HAP-1 (cell line): ENCODE data around the gene KCNAB1.
"Not testable (repeated sequence)": the region's sequence is repeated elsewhere in the genome, so short reads cannot be mapped to it uniquely, and the experiment has no call there.

Experiments used
- DNase-seq, 2 experiments: peaks; one replicate each; pipeline ENCODE4 v3.0.0-alpha.2; 2016 to 2020; ENCODE audit warnings: low spot score in 2 of 2
- H3K27me3 ChIP-seq: fragments of 250-450 bp; sonication (Bioruptor Pico); 2 replicates; pipeline ENCODE4 v1.5.1; 2020; ENCODE audit warnings: low read depth, mild to moderate bottlenecking, moderate library complexity
- H3K36me3 ChIP-seq: fragments of 250-450 bp; sonication (Bioruptor Pico); replicated peaks from 2 replicates; pipeline ENCODE4 v1.5.1; 2020; ENCODE audit warnings: mild to moderate bottlenecking
- H3K4me1 ChIP-seq: fragments of 250-450 bp; sonication (Bioruptor Pico); 2 replicates; pipeline ENCODE4 v1.5.1; 2020; ENCODE audit warnings: mild to moderate bottlenecking
- H3K4me3 ChIP-seq: fragments of 250-450 bp; sonication (Bioruptor Pico); 2 replicates; pipeline ENCODE4 v1.5.1; 2020; ENCODE audit warnings: mild to moderate bottlenecking, moderate library complexity
- H3K9me3 ChIP-seq: fragments of 250-450 bp; sonication (Bioruptor Pico); 2 replicates; pipeline ENCODE4 v1.5.1; 2020; ENCODE audit warnings: mild to moderate bottlenecking, moderate library complexity
- in situ Hi-C: fragments of 300-500 bp; cut with MboI; formaldehyde crosslinking; loops from 3 replicates; pipeline ENCODE4 v1.14.3; 2020; ENCODE audit warnings: low sequenced_read_pairs, inconsistent platforms, mixed read lengths

Gene KCNAB1

DNA sequence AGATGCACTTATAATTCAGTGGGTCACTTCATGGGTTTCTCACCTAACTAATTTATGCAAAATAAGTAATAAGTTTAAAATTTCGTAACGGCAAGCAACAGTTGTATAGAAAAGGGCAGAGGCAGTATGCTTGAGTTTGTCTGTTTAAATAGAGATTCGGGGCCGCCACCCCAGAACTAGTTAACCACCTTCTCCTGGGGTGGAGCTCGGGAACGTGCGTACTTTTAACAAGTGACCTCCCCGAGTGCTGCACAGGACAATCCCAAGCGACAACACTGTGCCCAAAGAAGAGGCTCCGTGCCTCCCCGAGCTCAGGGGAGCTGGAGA, 434.1 kb downstream of the KCNAB1 start:
- H3K27me3 ChIP-seq, result no peaks in the 10 kb centered on the region
- H3K4me1 ChIP-seq, result peaks cover 13% of the 10 kb centered on the region
- in situ Hi-C loops, result no loop called here
- H3K4me3 ChIP-seq, result peak overlapping the region; percentile 91
- no peak for DNase-seq
- peaks cover 32% of the 10 kb centered on the region for H3K36me3 ChIP-seq
- no peaks in the 10 kb centered on the region for H3K9me3 ChIP-seq

DNA sequence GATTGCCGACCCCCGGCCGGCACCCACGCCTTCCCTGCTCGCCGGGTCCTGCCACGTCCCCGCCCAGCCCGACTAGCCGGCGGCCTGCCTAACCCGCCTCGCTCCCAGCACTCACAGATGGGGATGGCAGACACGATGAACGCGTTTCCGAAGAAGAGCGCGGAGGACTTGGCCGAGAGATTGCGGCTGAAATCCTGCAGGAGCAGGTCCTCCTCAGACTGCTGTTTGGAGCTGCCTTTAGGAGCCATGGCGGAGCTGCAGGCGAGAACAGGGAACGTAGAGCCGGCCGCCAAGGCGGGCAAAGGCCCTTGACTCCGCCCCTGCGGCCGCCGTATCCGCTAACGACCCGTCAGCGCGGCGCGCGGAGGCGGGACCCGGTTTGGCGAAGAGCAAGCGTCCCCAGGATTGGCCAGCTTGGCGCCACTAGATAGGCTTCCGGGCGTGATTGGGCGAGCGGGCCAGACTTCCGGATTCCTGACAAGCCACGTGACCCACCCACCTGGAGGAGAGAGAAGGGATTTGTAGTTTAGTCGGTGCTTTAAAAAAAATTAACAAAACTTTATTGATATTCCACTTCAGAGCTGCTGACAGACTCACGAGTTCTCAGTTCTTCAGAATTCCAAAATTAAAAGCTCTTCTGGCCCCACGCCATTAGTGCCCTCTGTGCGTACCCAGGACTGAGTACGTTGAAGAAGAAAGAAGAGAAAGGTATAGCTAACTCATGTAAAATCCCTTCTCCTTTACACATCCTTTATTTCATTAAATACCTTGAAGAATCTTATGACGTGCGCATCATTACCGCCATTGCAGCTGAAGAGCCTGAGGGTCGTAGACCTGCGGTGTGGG, 434.7 kb downstream of the KCNAB1 start, which contains the start of gene SSR3:
TSS of gene SSR3 (minus strand) at position 276 of the 846 bp plus-strand sequence. CDS start at position 248, 28 bp downstream.
- peaks cover 26% of the 10 kb centered on the region for H3K36me3 ChIP-seq
- H3K9me3 ChIP-seq, result no peaks in the 10 kb centered on the region
- H3K27me3 ChIP-seq, result no peaks in the 10 kb centered on the region
- peaks cover 13% of the 10 kb centered on the region for H3K4me1 ChIP-seq
- H3K4me3 ChIP-seq, result peak within 1 kb of the TSS; percentile 91
- in situ Hi-C loops, result no loop called here
- DNase-seq, result peak; percentile 96 to 99

DNA sequence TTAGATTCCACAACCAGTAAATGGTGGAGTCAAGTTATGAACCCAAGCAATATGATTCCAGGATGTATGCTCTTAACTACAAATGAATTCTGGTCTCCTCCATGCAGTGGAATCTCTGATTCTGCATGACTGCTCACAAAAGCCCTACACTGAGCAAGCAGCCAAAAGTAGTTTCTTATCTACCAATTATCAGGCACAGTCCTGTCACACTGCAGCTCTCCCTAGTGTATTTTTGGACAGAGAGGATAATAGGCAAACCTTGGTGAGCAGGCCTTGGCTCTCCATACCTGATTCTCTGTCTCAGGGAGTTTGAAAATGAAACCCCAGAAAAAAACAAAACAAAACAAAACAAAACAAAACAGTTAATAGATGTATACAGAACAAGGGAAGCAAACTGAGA, 438.0 kb downstream of the KCNAB1 start:
- in situ Hi-C loops, result no loop called here

DNA sequence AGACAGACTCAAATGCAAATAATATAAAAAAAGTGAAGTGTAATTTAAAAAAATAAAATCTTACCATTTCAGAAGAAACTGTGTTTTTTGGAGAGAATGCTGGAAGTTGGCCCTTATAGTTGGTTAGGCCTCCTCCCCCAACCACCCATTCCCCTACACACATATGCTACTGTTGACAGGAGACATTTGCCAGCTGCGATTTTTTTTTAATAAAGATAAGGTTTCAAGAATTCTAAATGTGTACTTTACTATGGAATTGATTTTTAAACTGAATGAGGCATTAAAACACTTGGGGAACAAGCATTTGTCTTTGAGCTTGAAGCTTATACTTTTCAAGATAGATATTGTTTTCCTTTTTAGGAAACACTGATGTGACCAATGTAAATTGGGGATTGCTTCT, 438.9 kb downstream of the KCNAB1 start:
- Histone ChIP-seq H3K4me3 (no peak overlapping the region), H3K4me1 (peaks cover 10% of the 10 kb centered on the region), H3K36me3 (no peaks in the 10 kb centered on the region), H3K9me3 (no peaks in the 10 kb centered on the region), H3K27me3 (no peaks in the 10 kb centered on the region)
- DNase-seq, result no peak
- in situ Hi-C loops, result no loop called here

More for the DNA sequence above, 438.0 kb downstream of the KCNAB1 start:
- H3K27me3 ChIP-seq, result no peaks in the 10 kb centered on the region
- H3K4me3 ChIP-seq, result no peak overlapping the region
- DNase-seq, result no peak
- H3K36me3 ChIP-seq, result no peaks in the 10 kb centered on the region
- H3K4me1 ChIP-seq, result peaks cover 13% of the 10 kb centered on the region
- no peaks in the 10 kb centered on the region for H3K9me3 ChIP-seq

DNA sequence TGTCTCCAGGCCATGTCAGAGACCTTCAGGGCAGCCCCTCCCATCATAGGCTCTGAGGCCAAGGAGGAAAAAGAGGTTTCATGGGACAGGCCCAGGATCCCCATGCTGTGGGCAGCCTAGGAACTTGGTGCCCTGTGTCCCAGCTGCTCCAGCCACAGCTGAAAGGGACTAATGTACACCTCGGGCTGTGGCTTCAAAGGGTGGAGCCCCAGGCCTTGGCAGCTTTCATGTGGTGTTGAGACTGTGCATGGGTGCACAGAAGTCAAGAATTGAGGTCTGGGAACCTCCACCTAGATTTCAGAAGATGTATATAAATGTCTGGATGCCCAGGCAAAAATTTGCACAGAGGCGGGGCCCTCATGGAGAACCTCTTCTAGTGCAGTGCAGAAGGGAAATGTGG, 441.2 kb downstream of the KCNAB1 start:
- Histone ChIP-seq H3K4me3 (no peak overlapping the region), H3K27me3 (no peaks in the 10 kb centered on the region), H3K4me1 (peaks cover 10% of the 10 kb centered on the region), H3K9me3 (no peaks in the 10 kb centered on the region), H3K36me3 (no peaks in the 10 kb centered on the region)
- in situ Hi-C loops, result no loop called here
- DNase-seq, result peak; percentile 26 to 47

DNA sequence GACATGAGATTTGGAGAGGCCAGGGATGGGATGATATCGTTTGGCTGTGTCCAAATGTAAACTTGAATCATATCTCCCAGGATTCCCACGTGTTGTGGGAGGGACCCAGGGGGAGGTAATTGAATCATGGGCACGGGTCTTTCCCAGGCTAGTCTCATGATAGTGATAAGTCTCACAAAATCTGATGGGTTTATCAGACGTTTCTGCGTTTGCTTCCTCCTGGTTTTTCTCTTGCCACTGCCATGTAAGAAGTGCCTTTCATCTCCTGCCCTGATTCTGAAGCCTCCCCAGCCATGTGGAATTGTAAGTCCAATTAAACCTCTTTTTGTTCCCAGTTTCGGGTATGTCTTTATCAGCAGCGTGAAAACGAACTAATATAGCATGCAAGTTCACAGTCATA, 442.1 kb downstream of the KCNAB1 start:
- H3K27me3 ChIP-seq, H3K36me3 ChIP-seq, H3K4me1 ChIP-seq, in situ Hi-C loops, DNase-seq, H3K4me3 ChIP-seq, H3K9me3 ChIP-seq: not testable (repeated sequence)

DNA sequence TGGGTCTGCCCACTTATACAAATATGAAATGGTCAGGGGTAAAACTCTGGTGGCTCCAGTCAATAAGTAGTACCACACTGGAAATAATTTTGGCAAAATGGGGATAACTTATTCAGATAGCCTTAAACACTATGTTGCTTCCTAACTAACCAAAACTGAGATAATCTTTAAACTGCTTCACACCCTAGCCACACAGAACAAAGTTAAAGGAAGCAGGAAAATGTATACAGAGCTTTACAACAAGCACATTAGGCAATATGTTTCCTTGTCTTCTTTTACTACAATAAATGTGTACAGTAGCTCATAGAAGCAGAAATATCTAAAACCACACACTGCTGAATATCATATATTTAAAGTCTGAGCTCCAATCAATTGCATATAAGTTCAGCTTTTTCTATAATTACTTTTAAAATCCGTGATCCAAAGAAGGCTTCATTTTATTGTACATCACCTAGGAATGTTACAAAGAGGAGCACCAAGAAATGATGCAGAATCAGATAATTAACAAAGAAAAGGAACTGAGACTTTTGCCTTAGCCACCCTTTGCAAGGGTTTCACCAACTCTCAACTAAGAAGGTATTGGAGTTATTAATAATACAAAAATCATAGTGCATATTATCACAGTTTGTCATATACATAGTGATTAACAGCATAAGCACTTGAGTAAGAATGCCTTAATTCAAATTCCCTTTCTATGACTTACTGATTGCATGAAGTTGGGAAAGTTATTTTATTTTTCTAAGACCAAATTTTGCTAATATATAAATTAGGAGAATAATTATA, 443.7 kb downstream of the KCNAB1 start:
- Histone ChIP-seq H3K9me3 (no peaks in the 10 kb centered on the region; the same call in 1 of the 2 replicates), H3K36me3 (no peaks in the 10 kb centered on the region), H3K4me1 (peaks cover 7% of the 10 kb centered on the region), H3K4me3 (no peak overlapping the region), H3K27me3 (no peaks in the 10 kb centered on the region)
- no peak for DNase-seq
- in situ Hi-C loops, result no loop called here

DNA sequence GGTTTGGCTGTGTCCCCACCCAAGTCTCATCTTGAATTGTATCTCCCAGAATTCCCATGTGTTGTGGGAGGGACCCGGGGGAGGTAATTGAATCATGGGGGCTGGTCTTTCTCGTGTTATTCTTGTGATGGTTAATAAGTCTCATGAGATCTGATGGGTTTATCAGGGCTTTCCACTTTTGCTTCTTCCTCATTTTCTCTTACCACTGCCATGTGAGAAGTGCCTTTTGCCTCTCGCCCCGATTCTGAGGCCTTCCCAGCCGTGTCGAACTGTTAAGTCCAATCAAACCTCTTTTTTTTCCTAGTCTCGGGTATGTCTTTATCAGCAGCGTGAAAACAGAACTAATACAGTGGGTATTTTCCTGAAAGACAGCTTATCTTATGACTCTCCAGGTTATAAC, 448.6 kb downstream of the KCNAB1 start:
- H3K36me3 ChIP-seq, in situ Hi-C loops, H3K27me3 ChIP-seq, DNase-seq, H3K4me3 ChIP-seq, H3K9me3 ChIP-seq, H3K4me1 ChIP-seq: not testable (repeated sequence)

DNA sequence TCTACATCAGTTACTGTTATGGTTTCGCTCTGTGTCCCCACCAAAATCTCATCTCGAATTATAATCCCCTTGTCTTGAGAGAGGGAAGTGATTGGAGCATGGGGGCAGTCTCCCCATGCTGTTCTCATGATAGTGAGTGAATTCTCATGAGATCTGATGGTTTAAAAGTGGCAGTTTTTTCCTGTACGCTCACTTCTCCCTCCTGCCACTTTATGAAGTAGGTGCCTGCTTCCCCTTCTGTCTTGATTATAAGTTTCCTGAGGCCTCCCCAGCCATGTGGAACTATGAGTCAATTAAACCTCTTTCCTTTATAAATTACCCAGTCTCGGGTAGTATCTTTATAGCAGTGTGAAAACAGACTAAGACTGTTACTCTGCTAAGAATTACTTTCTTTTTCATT, 449.5 kb downstream of the KCNAB1 start:
- H3K27me3 ChIP-seq, H3K4me1 ChIP-seq, in situ Hi-C loops, H3K36me3 ChIP-seq, H3K4me3 ChIP-seq, DNase-seq, H3K9me3 ChIP-seq: not testable (repeated sequence)

DNA sequence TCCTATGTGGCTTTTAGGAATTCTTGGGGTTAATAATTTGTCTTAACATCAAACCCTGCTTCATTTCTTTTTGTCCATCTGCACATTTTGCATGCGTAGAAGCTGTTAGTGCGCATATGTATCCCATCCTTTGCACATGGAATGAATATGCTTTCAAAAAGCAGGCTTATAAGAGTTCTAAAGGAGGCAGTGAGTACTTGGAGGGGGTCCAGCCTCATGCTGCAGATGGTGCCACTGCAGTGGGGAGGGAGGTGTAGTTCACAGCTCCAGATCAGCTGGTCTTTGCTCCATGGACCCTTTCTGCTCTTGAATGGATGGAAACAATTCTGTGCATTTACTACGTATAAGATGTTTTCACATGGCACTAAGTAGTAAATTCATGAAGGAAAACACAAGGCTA, 455.3 kb downstream of the KCNAB1 start:
- Histone ChIP-seq H3K4me3 (no peak overlapping the region), H3K4me1 (no peaks in the 10 kb centered on the region; the same call in 1 of the 2 replicates), H3K27me3 (peaks cover 6% of the 10 kb centered on the region; the same call in 1 of the 2 replicates), H3K36me3 (no peaks in the 10 kb centered on the region), H3K9me3 (no peaks in the 10 kb centered on the region)
- in situ Hi-C loops, result no loop called here
- DNase-seq, result no peak

DNA sequence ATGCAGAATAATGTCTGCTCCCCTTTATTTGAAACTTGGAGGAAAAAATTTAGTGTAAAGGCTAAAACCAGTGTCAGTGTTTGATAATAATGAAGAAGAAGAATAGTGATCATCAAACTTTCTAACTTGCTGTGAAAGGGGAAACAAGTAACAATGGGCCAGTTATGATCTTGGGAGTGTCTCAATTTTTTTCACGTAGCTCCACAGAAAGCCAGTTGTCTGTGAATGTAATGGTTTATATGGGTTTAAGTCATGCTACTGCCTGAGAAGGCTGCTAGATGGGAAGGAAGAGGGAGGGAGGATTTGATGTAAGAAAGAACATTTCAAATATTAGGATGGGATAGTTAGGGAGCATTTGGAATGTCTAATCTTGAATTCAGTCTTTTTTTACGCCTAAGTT, 455.7 kb downstream of the KCNAB1 start:
- in situ Hi-C loops, result no loop called here
- DNase-seq, result no peak
- H3K4me1 ChIP-seq, result no peaks in the 10 kb centered on the region; the same call in 1 of the 2 replicates
- H3K27me3 ChIP-seq, result peaks cover 6% of the 10 kb centered on the region; the same call in 1 of the 2 replicates
- H3K4me3 ChIP-seq, result no peak overlapping the region
- H3K9me3 ChIP-seq, result no peaks in the 10 kb centered on the region
- no peaks in the 10 kb centered on the region for H3K36me3 ChIP-seq

DNA sequence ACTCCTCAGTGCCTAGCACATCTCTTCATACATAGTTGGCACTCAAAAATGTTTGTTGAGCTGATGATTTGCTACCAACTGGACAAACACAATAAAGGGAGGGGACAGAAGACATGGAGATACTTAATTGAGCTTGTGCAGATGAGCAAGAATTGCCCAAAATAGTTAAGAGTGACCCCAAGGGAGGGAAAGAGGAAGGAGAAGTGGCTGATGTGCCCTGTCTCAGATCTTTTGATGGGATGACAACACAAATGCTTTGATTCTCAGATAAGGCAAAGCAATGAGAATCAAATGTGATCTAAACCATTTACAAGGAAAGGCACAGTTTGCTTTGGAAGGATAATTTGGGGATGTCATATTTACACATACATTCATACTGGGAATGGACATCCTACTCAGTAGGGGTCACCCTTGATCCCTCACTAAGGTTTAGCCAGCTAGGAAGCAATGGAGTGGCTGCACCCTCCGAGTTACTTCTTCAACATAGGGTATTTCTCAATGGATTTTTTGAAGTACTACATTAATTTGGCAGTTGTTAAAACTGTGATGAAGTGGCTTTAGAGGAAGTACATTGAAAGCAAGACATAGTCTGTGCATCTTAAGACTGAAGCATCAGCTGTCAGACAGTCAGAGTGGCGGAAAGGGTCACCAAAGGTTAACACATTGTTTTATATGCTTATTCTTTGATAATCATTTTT, 456.4 kb downstream of the KCNAB1 start:
- Histone ChIP-seq H3K27me3 (peaks cover 6% of the 10 kb centered on the region; the same call in 1 of the 2 replicates), H3K4me3 (no peak overlapping the region), H3K9me3 (no peaks in the 10 kb centered on the region), H3K36me3 (no peaks in the 10 kb centered on the region), H3K4me1 (no peaks in the 10 kb centered on the region; the same call in 1 of the 2 replicates)
- in situ Hi-C loops, result no loop called here
- DNase-seq, result no peak

DNA sequence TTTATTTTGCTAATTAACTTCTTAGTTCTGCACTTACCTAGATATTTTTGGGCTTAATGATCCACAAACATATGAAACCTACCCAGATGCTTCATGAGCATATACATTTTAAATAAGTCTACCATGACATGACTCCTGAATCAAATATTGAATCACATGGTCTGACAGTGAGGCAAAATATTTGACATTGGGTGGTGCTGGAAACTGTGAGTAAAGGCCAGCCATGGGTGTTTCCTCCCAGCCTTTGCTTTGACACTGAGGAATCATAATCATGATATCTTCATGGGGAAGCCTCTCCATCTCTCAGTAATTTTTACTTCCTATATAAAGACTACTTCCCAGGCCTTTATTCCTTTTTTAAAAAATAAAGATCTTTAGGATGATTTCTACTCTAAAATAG, 457.4 kb downstream of the KCNAB1 start:
- H3K4me3 ChIP-seq, result no peak overlapping the region
- H3K27me3 ChIP-seq, result peaks cover 6% of the 10 kb centered on the region; the same call in 1 of the 2 replicates
- no peaks in the 10 kb centered on the region for H3K9me3 ChIP-seq
- no peaks in the 10 kb centered on the region; the same call in 1 of the 2 replicates for H3K4me1 ChIP-seq
- in situ Hi-C loops, result no loop called here
- H3K36me3 ChIP-seq, result no peaks in the 10 kb centered on the region
- no peak for DNase-seq
